ENCODE results near the gene ARL15.

ARL15 gene

GRCh38 chr5:53980061-53980460 lies 330.3 kb downstream of the ARL15 start:
- DNase-seq (ENCODE audit: low spot score) = no peak
- in situ Hi-C loops (cut with MboI; ENCODE audit: low sequenced_read_pairs, unreplicated experiment) = no loop called here
- no peak for TF ChIP-seq CTCF (IDR thresholded peaks at IDR 0.05; ENCODE audit: borderline replicate concordance, control extremely low read depth, extremely low read depth, insufficient read depth, missing control alignments)

DNA sequence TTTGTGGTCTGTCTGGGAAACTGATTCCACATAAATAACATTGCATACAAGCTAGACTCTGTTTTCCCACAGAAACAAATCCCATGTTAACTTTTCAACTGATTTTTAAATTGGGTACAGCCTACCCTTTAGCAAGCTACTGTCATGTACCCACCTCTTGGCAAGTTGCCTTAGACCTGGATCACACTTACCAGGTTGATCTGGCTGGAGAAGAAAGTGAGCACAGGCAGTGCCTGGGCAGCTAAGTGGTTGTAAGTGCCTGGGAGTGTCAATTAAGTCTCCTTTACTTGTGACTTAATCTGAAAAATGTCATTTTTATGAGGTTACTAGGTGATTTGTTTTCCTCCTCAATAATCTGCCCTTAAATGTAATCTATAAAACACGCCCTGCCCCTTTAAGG lies 336.4 kb downstream of the ARL15 start:
- DNase-seq (ENCODE audit: low spot score) = no peak
- in situ Hi-C loops (cut with MboI; ENCODE audit: low sequenced_read_pairs, unreplicated experiment) = no loop called here
- no peak for TF ChIP-seq CTCF (IDR thresholded peaks at IDR 0.05; ENCODE audit: borderline replicate concordance, control extremely low read depth, extremely low read depth, insufficient read depth, missing control alignments)

DNA sequence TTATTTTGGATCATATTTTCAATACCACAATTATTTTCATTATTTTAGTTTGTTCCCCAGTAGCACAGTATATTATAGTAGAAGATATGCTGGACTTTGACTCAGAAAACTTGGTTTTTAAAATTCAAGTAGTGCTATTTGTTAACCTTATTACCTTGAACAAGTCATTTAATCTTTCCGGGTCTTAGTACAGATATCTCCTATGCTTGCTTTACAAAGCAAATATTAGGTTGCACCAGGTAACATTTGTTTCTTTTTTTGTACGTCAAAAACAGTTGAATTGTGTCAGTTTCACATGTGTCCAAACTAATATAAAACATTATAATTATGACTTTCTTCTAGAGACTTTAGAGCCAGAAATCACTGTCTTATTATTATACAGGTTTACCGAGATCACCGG lies 338.1 kb downstream of the ARL15 start:
- TF ChIP-seq CTCF (IDR thresholded peaks at IDR 0.05; ENCODE audit: borderline replicate concordance, control extremely low read depth, extremely low read depth, insufficient read depth, missing control alignments) = no peak
- DNase-seq (ENCODE audit: low spot score) = no peak
- in situ Hi-C loops (cut with MboI; ENCODE audit: low sequenced_read_pairs, unreplicated experiment) = no loop called here

- in situ Hi-C loops (cut with MboI; ENCODE audit: low sequenced_read_pairs, unreplicated experiment) = no loop called here
- no peak for DNase-seq (ENCODE audit: low spot score)
- TF ChIP-seq CTCF (IDR thresholded peaks at IDR 0.05; ENCODE audit: borderline replicate concordance, control extremely low read depth, extremely low read depth, insufficient read depth, missing control alignments) = no peak
These were observed 338.8 kb downstream of the ARL15 start for GRCh38 chr5:53971551-53971950.

DNA sequence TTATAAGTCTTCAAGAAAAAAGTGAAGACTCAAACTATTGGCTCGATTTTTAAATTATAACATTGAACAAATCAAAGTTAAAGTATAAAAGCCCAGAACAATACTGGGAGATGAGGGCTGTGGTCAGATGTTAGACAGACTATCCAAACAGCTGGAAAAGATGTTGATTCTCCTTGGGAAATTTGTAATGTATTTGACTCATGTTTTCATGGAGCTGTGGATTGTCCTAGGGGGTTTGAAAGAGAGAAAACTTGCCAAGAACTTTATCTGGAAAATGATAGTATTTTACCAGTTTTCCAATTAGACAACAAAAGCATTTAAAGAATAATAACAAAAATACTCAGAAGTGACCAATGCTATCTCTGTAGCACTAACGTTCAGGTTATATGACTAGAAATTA lies 339.2 kb downstream of the ARL15 start:
- DNase-seq (ENCODE audit: low spot score) = no peak
- in situ Hi-C loops (cut with MboI; ENCODE audit: low sequenced_read_pairs, unreplicated experiment) = no loop called here
- TF ChIP-seq CTCF (IDR thresholded peaks at IDR 0.05; ENCODE audit: borderline replicate concordance, control extremely low read depth, extremely low read depth, insufficient read depth, missing control alignments) = no peak

GRCh38 chr5:53970475-53970874 lies 339.9 kb downstream of the ARL15 start:
- no peak for DNase-seq (ENCODE audit: low spot score)
- TF ChIP-seq CTCF (IDR thresholded peaks at IDR 0.05; ENCODE audit: borderline replicate concordance, control extremely low read depth, extremely low read depth, insufficient read depth, missing control alignments) = no peak
- in situ Hi-C loops (cut with MboI; ENCODE audit: low sequenced_read_pairs, unreplicated experiment) = no loop called here

DNA sequence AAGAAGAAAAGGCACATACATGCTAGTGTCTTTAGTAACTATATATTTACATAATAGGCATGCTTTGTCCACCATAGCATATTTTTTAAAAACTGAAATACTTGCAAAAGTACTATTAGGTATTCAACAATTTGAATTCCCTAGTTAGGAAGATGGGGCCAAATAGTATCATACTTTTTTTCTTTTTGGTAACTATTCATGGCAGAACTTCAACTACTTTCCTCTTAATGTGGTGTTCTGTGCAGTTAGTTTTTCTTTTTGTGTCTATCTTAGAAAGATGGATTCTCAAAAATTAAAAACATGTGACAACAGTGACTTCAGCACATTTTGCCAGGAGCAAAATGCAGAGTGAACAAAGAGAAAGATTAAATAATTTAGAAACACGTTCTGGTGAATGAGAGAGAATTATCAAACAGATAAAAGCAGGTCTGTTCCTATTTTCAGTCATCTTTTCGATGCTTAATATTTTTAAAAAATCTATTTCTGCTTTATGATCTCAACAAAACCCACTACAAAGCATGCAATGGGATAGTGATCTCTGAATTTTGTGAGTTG lies 341.1 kb downstream of the ARL15 start:
- TF ChIP-seq CTCF (IDR thresholded peaks at IDR 0.05; ENCODE audit: borderline replicate concordance, control extremely low read depth, extremely low read depth, insufficient read depth, missing control alignments) = no peak
- in situ Hi-C loops (cut with MboI; ENCODE audit: low sequenced_read_pairs, unreplicated experiment) = no loop called here
- DNase-seq (ENCODE audit: low spot score) = no peak

Data from GM13976 (cell line).